ENCODE data around the gene FSD1L.

Gene FSD1L

GRCh38 chr9:105435453-105435852, 12.4 kb upstream of the FSD1L start:
- DNase-seq (ENCODE audit: low spot score), result no peak

- DNase-seq (ENCODE audit: low spot score), result no peak
Measured at GRCh38 chr9:105436783-105437182, 11.1 kb upstream of the FSD1L start.

GRCh38 chr9:105437704-105438103, 10.1 kb upstream of the FSD1L start:
- no peak for DNase-seq (ENCODE audit: low spot score)

- DNase-seq (ENCODE audit: low spot score), result no peak
Measured at GRCh38 chr9:105438141-105438806, 9.6 kb upstream of the FSD1L start.

GRCh38 chr9:105439428-105439827, 8.4 kb upstream of the FSD1L start:
- no peak for DNase-seq (ENCODE audit: low spot score)

GRCh38 chr9:105441616-105442160, 6.1 kb upstream of the FSD1L start:
- DNase-seq (ENCODE audit: low spot score), result no peak

GRCh38 chr9:105443121-105443520, 4.7 kb upstream of the FSD1L start:
- no peak for DNase-seq (ENCODE audit: low spot score)

- DNase-seq (ENCODE audit: low spot score), result no peak
Measured at GRCh38 chr9:105444130-105444529, 3.7 kb upstream of the FSD1L start.

GRCh38 chr9:105445203-105445881, 2.5 kb upstream of the FSD1L start:
- no peak for DNase-seq (ENCODE audit: low spot score)

- no peak for DNase-seq (ENCODE audit: low spot score)
Measured at GRCh38 chr9:105447386-105447813, 434 bp upstream of the FSD1L start.

- no peak for DNase-seq (ENCODE audit: low spot score)
Measured at GRCh38 chr9:105449081-105449480, 1.2 kb downstream of the FSD1L start.

- no peak for DNase-seq (ENCODE audit: low spot score)
Measured at GRCh38 chr9:105452185-105452584, 4.4 kb downstream of the FSD1L start.

GRCh38 chr9:105455836-105456475, 8.1 kb downstream of the FSD1L start:
- no peak for DNase-seq (ENCODE audit: low spot score)

GRCh38 chr9:105457560-105458294, 9.9 kb downstream of the FSD1L start:
- DNase-seq (ENCODE audit: low spot score), result no peak

- no peak for DNase-seq (ENCODE audit: low spot score)
Measured at GRCh38 chr9:105458404-105458803, 10.6 kb downstream of the FSD1L start.

- DNase-seq (ENCODE audit: low spot score), result no peak
Measured at GRCh38 chr9:105459336-105459735, 11.5 kb downstream of the FSD1L start.

GRCh38 chr9:105466898-105467455, 19.1 kb downstream of the FSD1L start:
- no peak for DNase-seq (ENCODE audit: low spot score)

- DNase-seq (ENCODE audit: low spot score), result no peak
Measured at GRCh38 chr9:105468875-105469274, 21.0 kb downstream of the FSD1L start.

GRCh38 chr9:105473221-105473620, 25.4 kb downstream of the FSD1L start:
- no peak for DNase-seq (ENCODE audit: low spot score)

GRCh38 chr9:105475302-105475701, 27.5 kb downstream of the FSD1L start:
- DNase-seq (ENCODE audit: low spot score), result no peak

- no peak for DNase-seq (ENCODE audit: low spot score)
Measured at GRCh38 chr9:105479846-105480245, 32.0 kb downstream of the FSD1L start.

GRCh38 chr9:105483618-105484017, 35.8 kb downstream of the FSD1L start:
- no peak for DNase-seq (ENCODE audit: low spot score)

All from CD4-positive, alpha-beta T cell treated with Interleukin-15 for 4 hours (primary cell).